IMR-90 (cell line): ENCODE data around the gene TNNI2. TPM values are rescaled to one million over a fixed set of nuclear protein-coding genes. Genes with fewer than 3 reads are reported as not detected.

Experiments
- ATAC-seq: fragments of 200-7000 bp; cut with Tn5 transposase; 2 replicates; pipeline ENCODE4 v1.9.1; 2020; ENCODE audit warnings: low read depth, mild to moderate bottlenecking, moderate library complexity
- BruUV-seq: library from RNA; stranded (reverse); fragments of 400-500 nt; replicated peaks from 2 replicates; lab custom pipeline; 2021; lab: Mats Ljungman, UMichigan
- CTCF ChIA-PET: fragments of 300-600 bp; formaldehyde crosslinking; extraction: SDS; loops from one replicate; lab custom pipeline; 2021; ENCODE audit warnings: antibody characterized with exemption; lab: Yijun Ruan, JAX
- POLR2A ChIA-PET: fragments of 300-600 bp; sonication (Branson Sonifier 250); formaldehyde crosslinking; loops from one replicate; lab custom pipeline; 2022; ENCODE audit warnings: antibody characterized with exemption; ENCODE audit not compliant: unreplicated experiment; lab: Charles Lee
- DNase-seq: peaks from one replicate; pipeline ENCODE4 v3.0.0; 2013
- H2AFZ ChIP-seq: replicated peaks from 2 replicates; pipeline ENCODE3; 2013; ENCODE audit warnings: low read length, mild to moderate bottlenecking; ENCODE audit not compliant: poor library complexity
- H2AK5ac ChIP-seq: 2 replicates; pipeline ENCODE4 v1.6.1; 2013; ENCODE audit warnings: low read depth, low read length, inconsistent platforms
- H2AK9ac ChIP-seq: replicated peaks from 2 replicates; pipeline ENCODE3; 2013; ENCODE audit warnings: mild to moderate bottlenecking, low read depth, low read length, moderate library complexity; ENCODE audit not compliant: poor library complexity
- H2BK120ac ChIP-seq: 2 replicates; pipeline ENCODE4 v1.6.1; 2013; ENCODE audit warnings: low read depth, low read length, inconsistent platforms
- H2BK15ac ChIP-seq: 3 replicates; pipeline ENCODE4 v1.6.1; 2013; ENCODE audit warnings: low read depth, low read length, inconsistent platforms
- H2BK20ac ChIP-seq: 2 replicates; pipeline ENCODE4 v1.6.1; 2013; ENCODE audit warnings: low read depth, mild to moderate bottlenecking, inconsistent platforms, low read length, moderate library complexity
- H2BK5ac ChIP-seq: 2 replicates; pipeline ENCODE4 v1.6.1; 2013; ENCODE audit warnings: mild to moderate bottlenecking, low read depth, low read length, inconsistent platforms; ENCODE audit not compliant: poor library complexity, severe bottlenecking
- H3K14ac ChIP-seq: replicated peaks from 2 replicates; pipeline ENCODE4 v1.6.1; 2013; ENCODE audit warnings: low read depth, low read length, inconsistent platforms
- H3K18ac ChIP-seq: 2 replicates; pipeline ENCODE4 v1.6.1; 2013; ENCODE audit warnings: low read depth, low read length, control low read depth
- H3K23ac ChIP-seq: 2 replicates; pipeline ENCODE4 v1.6.1; 2013; ENCODE audit warnings: low read depth, low read length, inconsistent platforms
- H3K27ac ChIP-seq: 2 replicates; pipeline ENCODE4 v1.5.1; 2013; ENCODE audit warnings: mild to moderate bottlenecking, control low read depth, low read length; ENCODE audit not compliant: insufficient read depth
- H3K27me3 ChIP-seq: 2 replicates; pipeline ENCODE4 v1.6.1; 2013; ENCODE audit warnings: low read length; ENCODE audit not compliant: control insufficient read depth, insufficient read depth
- H3K36me3 ChIP-seq: 2 replicates; pipeline ENCODE4 v1.6.1; 2013; ENCODE audit warnings: low read length, mixed read lengths; ENCODE audit not compliant: control insufficient read depth, insufficient read depth
- H3K4ac ChIP-seq: 2 replicates; pipeline ENCODE4 v1.6.1; 2013; ENCODE audit warnings: low read depth, low read length, inconsistent platforms
- H3K4me1 ChIP-seq: 2 replicates; pipeline ENCODE4 v1.6.1; 2013; ENCODE audit warnings: low read length, mixed read lengths; ENCODE audit not compliant: control insufficient read depth, insufficient read depth
- H3K4me2 ChIP-seq: 2 replicates; pipeline ENCODE4 v1.6.1; 2013; ENCODE audit warnings: low read depth, mild to moderate bottlenecking, control low read depth, low read length, moderate library complexity
- H3K4me3 ChIP-seq: 2 replicates; pipeline ENCODE4 v1.5.1; 2013; ENCODE audit warnings: low read depth, mild to moderate bottlenecking, control low read depth, low read length, moderate library complexity; ENCODE audit not compliant: insufficient read depth
- H3K56ac ChIP-seq: 2 replicates; pipeline ENCODE4 v1.6.1; 2013; ENCODE audit warnings: low read length, inconsistent platforms; ENCODE audit not compliant: insufficient read depth; ENCODE audit errors: extremely low read depth
- H3K79me1 ChIP-seq, 2 experiments: 2 replicates each; pipeline ENCODE4 v1.6.1; 2013; ENCODE audit warnings: low read length in 2 of 2, inconsistent platforms in 1 of 2, low read depth in 1 of 2
- H3K9ac ChIP-seq: 2 replicates; pipeline ENCODE4 v1.6.1; 2013; ENCODE audit warnings: low read depth, low read length, control low read depth
- H3K9me1 ChIP-seq: 2 replicates; pipeline ENCODE4 v1.6.1; 2013; ENCODE audit warnings: low read length, inconsistent platforms; ENCODE audit not compliant: insufficient read depth
- H3K9me3 ChIP-seq: 2 replicates; pipeline ENCODE4 v1.6.1; 2013; ENCODE audit warnings: low read length; ENCODE audit not compliant: control insufficient read depth, insufficient read depth
- H4K20me1 ChIP-seq: 2 replicates; pipeline ENCODE4 v1.6.1; 2013; ENCODE audit warnings: low read length, inconsistent platforms; ENCODE audit not compliant: insufficient read depth
- H4K5ac ChIP-seq: 2 replicates; pipeline ENCODE4 v1.6.1; 2013; ENCODE audit warnings: mild to moderate bottlenecking, low read depth, low read length, control low read depth
- H4K8ac ChIP-seq, 2 experiments: 2 replicates each; pipeline ENCODE4 v1.6.1; 2013; ENCODE audit warnings: low read depth in 2 of 2, low read length in 2 of 2, control low read depth in 1 of 2, inconsistent platforms in 1 of 2
- H4K91ac ChIP-seq: 2 replicates; pipeline ENCODE4 v1.6.1; 2013; ENCODE audit warnings: low read depth, low read length, inconsistent platforms; ENCODE audit not compliant: insufficient read depth
- CEBPB ChIP-seq: IDR thresholded peaks from 2 replicates; pipeline ENCODE4 v1.6.1; 2012; ENCODE audit warnings: low read depth, low read length, improper control_type of control experiment
- CTCF ChIP-seq: conservative IDR thresholded peaks from 2 replicates; pipeline ENCODE4 v1.5.1; 2012; ENCODE audit warnings: mild to moderate bottlenecking, low read depth, low read length, improper control_type of control experiment
- RAD21 ChIP-seq: IDR thresholded peaks from 2 replicates; pipeline ENCODE4 v1.6.1; 2012; ENCODE audit warnings: low read length, improper control_type of control experiment
- WGBS, 2 experiments: methylation state at CpG; one replicate each; pipeline versions ENCODE4 v1.1.5 to v1.1.7; 2013; ENCODE audit warnings: missing lambda C conversion rate in 2 of 2; ENCODE audit not compliant: insufficient read length in 1 of 2; ENCODE audit errors: extremely low coverage in 2 of 2; 5-methylcytosine and 5-hydroxymethylcytosine counted together
- dilution Hi-C: fragments of 300-500 bp; cut with HindIII; formaldehyde crosslinking; loops from one replicate; pipeline ENCODE4 v1.14.3; 2018; ENCODE audit warnings: low sequenced_read_pairs; ENCODE audit not compliant: unreplicated experiment
- in situ Hi-C: fragments of 300-500 bp; cut with MboI; formaldehyde crosslinking; loops from 3 replicates; pipeline ENCODE4 v1.14.3; 2019; ENCODE audit warnings: low sequenced_read_pairs, inconsistent platforms, mixed read lengths
- intact Hi-C: fragments of 100-400 bp; cut with micrococcal nuclease; formaldehyde crosslinking; loops from 2 replicates; pipeline ENCODE4 v1.10.0; 2022
- polyA plus RNA-seq, 3 experiments: library from polyadenylated mRNA; depleted of rRNA; stranded (reverse); fragments of >200 nt; gene quantifications; 2 replicates each; pipeline ENCODE4 v1.2.3, GENCODE V29; 2012; ENCODE audit warnings: low replicate concordance in 1 of 3
- total RNA-seq: library from RNA; depleted of rRNA; stranded (reverse); fragments of >200 nt; gene quantifications from 2 replicates; pipeline ENCODE4 v1.2.3, GENCODE V29; 2012

The TNNI2 gene
- total and polyA plus RNA-seq, 2 of the 4 experiments (the other 2 are of a cell fraction) = not detected

GRCh38 chr11:1852877-1853276 is 14.1 kb downstream of the TNNI2 start, which contains the start of gene LSP1:
TSS of gene LSP1 (plus strand) at chr11:1853084. CDS start at chr11:1853145, 61 bp downstream.
- DNase-seq = no peak
- Histone ChIP-seq H3K9me1 (no peaks in the 10 kb centered on the region), H2AK5ac (no peak within 1 kb of the TSS), H2BK5ac (no peak within 1 kb of the TSS), H3K18ac (no peak within 1 kb of the TSS), H2BK120ac (no peak within 1 kb of the TSS), H3K4me2 (no peak within 1 kb of the TSS), H3K27ac (no peak within 1 kb of the TSS), H2AFZ (no peak within 1 kb of the TSS), H3K4ac (no peak within 1 kb of the TSS), H3K14ac (no peak within 1 kb of the TSS), H3K23ac (no peak within 1 kb of the TSS), H3K9me3 (no peaks in the 10 kb centered on the region), H4K5ac (no peak within 1 kb of the TSS), H3K56ac (no peak within 1 kb of the TSS), H2AK9ac (no peak within 1 kb of the TSS), H3K4me1 (no peaks in the 10 kb centered on the region), H3K4me3 (no peak within 1 kb of the TSS), H4K20me1 (no peaks in the 10 kb centered on the region), H2BK15ac (no peak within 1 kb of the TSS), H3K9ac (no peak within 1 kb of the TSS), H3K79me1 (no peaks in the 10 kb centered on the region), H3K36me3 (no peaks in the 10 kb centered on the region), H4K8ac (no peak within 1 kb of the TSS), H2BK20ac (no peak within 1 kb of the TSS), H3K27me3 (peaks cover 32% of the 10 kb centered on the region), H4K91ac (no peak within 1 kb of the TSS)
- ChIA-PET CTCF (no interaction called here), POLR2A (no interaction called here)
- in situ Hi-C loops (no loop called here), dilution Hi-C loops (no loop called here), intact Hi-C loops (no loop called here)
- no peak for TF ChIP-seq CTCF
- TF ChIP-seq RAD21 = no peak
- TF ChIP-seq CEBPB = no peak
- no TSS peak for BruUV-seq
- 93% methylated on average over 3 of the region's 18 CpGs; no CpG with 5 or more reads in 1 of the 2 experiments for WGBS, 2 experiments
- ATAC-seq = no peak
